Esophagus muscularis mucosa (tissue), 4 donors: ENCODE results near the gene WAC. TPM values are rescaled to one million over a fixed set of nuclear protein-coding genes. Genes with fewer than 3 reads are reported as not detected.

Experiments
- DNase-seq: peaks from one replicate; pipeline ENCODE4 v3.0.0-alpha.2; 2017; ENCODE audit errors: extremely low spot score
- H3K27ac ChIP-seq, 4 donors: fragments of 200-600 bp; sonication (generic); replicated peaks in 1 of 4; 1 replicate in 3 of 4; 2 replicates in 1 of 4; pipeline ENCODE4 v1.5.1; 2016 to 2019; ENCODE audit warnings: mild to moderate bottlenecking in 1 of 4
- H3K27me3 ChIP-seq, 4 donors: fragments of 200-600 bp; sonication (generic); one replicate each; pipeline versions ENCODE4 v1.5.1 to v1.6.0; 2016 to 2019
- H3K36me3 ChIP-seq, 4 donors: fragments of 200-600 bp; sonication (generic); one replicate each; pipeline ENCODE4 v1.5.1; 2016 to 2019
- H3K4me1 ChIP-seq, 4 donors: fragments of 200-600 bp; sonication (generic); one replicate each; pipeline ENCODE4 v1.5.1; 2016 to 2019
- H3K4me3 ChIP-seq, 4 donors: fragments of 200-600 bp; sonication (generic); 1 replicate in 2 of 4; 2 replicates in 2 of 4; pipeline ENCODE4 v1.5.1; 2016 to 2019; ENCODE audit warnings: mild to moderate bottlenecking in 4 of 4, moderate library complexity in 1 of 4
- H3K9me3 ChIP-seq, 4 donors: fragments of 200-600 bp; sonication (generic); 1 replicate in 3 of 4; 2 replicates in 1 of 4; pipeline ENCODE4 v1.5.1; 2016 to 2019
- EP300 ChIP-seq: sonication (generic); formaldehyde crosslinking; IDR thresholded peaks from one replicate; pipeline ENCODE4 v1.6.1; 2017; ENCODE audit warnings: antibody characterized with exemption
- POLR2A ChIP-seq: fragments of 450-650 bp; IDR thresholded peaks from one replicate; pipeline ENCODE4 v1.6.1; 2017; ENCODE audit warnings: antibody characterized with exemption, moderate library complexity, mild to moderate bottlenecking, low read depth
- POLR2AphosphoS5 ChIP-seq, 2 donors: sonication (generic); formaldehyde crosslinking; IDR thresholded peaks; one replicate each; pipeline ENCODE4 v1.6.1; 2017; ENCODE audit warnings: antibody characterized with exemption in 2 of 2
- WGBS: methylation state at CpG from one replicate; pipeline ENCODE4 v1.1.5; 2018; 5-methylcytosine and 5-hydroxymethylcytosine counted together
- intact Hi-C: fragments of 100-400 bp; cut with DNase I; formaldehyde crosslinking; loops from one replicate; pipeline ENCODE4 v1.15.1; 2023
- total RNA-seq, 4 donors: library from RNA; depleted of rRNA; stranded (reverse); fragments of >200 nt; gene quantifications; one replicate each; pipeline versions ENCODE4 v1.1.0 to v1.2.1, GENCODE V29; 2016
- TF ChIP-seq, protein P1 (sequence below), 3 experiments: fragments of 200-600 bp in 2 of 3; fragments of 450-650 bp in 1 of 3; sonication (generic) in 2 of 3; IDR thresholded peaks; one replicate each; pipeline ENCODE4 v1.5.1; 2017 to 2019; ENCODE audit warnings: antibody characterized with exemption in 3 of 3, mild to moderate bottlenecking in 2 of 3, moderate library complexity in 1 of 3

WAC gene
- total RNA-seq, 4 donors from 2014 or later, result 115 to 157 (median 135) TPM

DNA sequence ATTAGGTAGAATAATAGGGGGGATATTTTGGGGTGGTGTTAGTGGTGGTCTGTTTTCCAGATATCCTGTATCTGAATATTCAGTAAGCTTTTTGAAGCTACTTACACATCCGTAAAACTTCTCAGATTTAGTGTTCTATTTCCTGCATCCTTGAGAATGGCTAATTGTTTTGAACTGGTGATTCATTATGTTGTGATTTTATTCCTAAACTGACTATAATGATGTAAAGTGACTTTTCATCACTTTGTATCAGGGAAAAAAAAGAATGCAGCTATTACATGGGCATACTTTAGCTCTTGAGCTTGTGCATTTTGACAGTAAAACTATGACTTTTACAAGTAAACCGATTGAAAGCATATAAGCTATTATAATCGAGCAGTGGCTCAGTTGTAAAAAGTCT lies 18.2 kb downstream of the WAC start:
- intact Hi-C loops, result no loop called here
- H3K9me3 ChIP-seq, result no peaks in the 10 kb centered on the region
- peaks cover 0 to 48% (median 16%) of the 10 kb centered on the region in 4 donors for H3K36me3 ChIP-seq

DNA sequence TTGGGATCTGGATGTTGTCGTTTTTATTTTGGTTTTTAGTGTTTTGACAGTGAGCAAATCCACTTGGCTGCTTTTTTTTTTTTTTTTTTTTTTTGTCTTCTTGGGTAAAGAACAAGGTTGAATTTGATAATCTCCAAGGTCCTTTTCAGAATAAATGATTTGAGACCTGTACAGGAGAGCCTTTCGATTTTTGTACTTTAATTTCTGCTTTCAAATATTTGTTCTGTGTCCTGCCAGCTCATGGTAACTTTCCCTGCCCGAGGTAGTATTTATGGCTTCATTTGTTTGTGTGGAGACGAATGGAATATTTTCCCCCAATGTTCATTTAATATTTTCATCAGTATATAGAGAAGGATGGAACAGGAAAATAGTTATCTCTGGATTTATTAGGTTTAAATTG lies 19.9 kb downstream of the WAC start:
- no peak for DNase-seq
- H3K4me1 ChIP-seq, result peaks cover 32 to 89% (median 84%) of the 10 kb centered on the region in 4 donors
- H3K36me3 ChIP-seq, result peaks cover 0 to 38% (median 15%) of the 10 kb centered on the region in 4 donors
- H3K4me3 ChIP-seq, result no peak overlapping the region
- intact Hi-C loops, result no loop called here
- no peaks in the 10 kb centered on the region for H3K27me3 ChIP-seq
- no peaks in the 10 kb centered on the region for H3K9me3 ChIP-seq
- 54% methylated on average over 4 of the region's 4 CpGs for WGBS
- no peak overlapping the region for H3K27ac ChIP-seq
- TF ChIP-seq, protein P1, sequence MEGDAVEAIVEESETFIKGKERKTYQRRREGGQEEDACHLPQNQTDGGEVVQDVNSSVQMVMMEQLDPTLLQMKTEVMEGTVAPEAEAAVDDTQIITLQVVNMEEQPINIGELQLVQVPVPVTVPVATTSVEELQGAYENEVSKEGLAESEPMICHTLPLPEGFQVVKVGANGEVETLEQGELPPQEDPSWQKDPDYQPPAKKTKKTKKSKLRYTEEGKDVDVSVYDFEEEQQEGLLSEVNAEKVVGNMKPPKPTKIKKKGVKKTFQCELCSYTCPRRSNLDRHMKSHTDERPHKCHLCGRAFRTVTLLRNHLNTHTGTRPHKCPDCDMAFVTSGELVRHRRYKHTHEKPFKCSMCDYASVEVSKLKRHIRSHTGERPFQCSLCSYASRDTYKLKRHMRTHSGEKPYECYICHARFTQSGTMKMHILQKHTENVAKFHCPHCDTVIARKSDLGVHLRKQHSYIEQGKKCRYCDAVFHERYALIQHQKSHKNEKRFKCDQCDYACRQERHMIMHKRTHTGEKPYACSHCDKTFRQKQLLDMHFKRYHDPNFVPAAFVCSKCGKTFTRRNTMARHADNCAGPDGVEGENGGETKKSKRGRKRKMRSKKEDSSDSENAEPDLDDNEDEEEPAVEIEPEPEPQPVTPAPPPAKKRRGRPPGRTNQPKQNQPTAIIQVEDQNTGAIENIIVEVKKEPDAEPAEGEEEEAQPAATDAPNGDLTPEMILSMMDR (IDR thresholded peaks at IDR 0.05), result no peak
- no peak for TF ChIP-seq POLR2AphosphoS5 (IDR thresholded peaks at IDR 0.05)
- TF ChIP-seq EP300, result no peak
- no peak for TF ChIP-seq POLR2A

More for the DNA sequence above, 18.2 kb downstream of the WAC start:
- WGBS, result 60% methylated on average over 3 of the region's 3 CpGs
- Histone ChIP-seq H3K4me3 (no peak overlapping the region), H3K4me1 (peaks cover 29 to 79% (median 74%) of the 10 kb centered on the region in 4 donors), H3K27ac (no peak overlapping the region), H3K27me3 (no peaks in the 10 kb centered on the region)
- no peak for DNase-seq
- TF ChIP-seq POLR2A (no peak), EP300 (no peak), POLR2AphosphoS5 (IDR thresholded peaks at IDR 0.05) (no peak)
- TF ChIP-seq, protein P1 (IDR thresholded peaks at IDR 0.05), result no peak

DNA sequence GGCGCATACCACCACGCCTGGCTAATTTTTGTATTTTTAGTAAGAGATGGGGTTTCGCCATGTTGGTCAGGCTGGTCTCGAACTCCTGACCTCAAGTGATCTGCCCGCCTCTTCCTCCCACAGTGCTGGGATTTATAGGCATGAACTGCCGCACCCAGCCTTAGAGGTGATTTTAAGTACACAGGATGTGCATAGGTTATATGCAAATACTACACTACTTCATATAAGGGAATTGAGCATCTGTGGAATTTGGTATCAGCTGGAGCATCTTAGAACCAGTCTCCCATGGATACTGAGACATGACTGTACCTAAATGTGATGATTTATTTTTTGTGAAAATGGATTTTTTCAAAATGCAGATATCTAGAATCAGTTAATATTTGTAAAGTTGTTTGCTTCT lies 21.1 kb downstream of the WAC start:
- WGBS, result 90% methylated on average over 6 of the region's 6 CpGs
- H3K9me3 ChIP-seq, result no peaks in the 10 kb centered on the region
- TF ChIP-seq EP300 (no peak), POLR2AphosphoS5 (IDR thresholded peaks at IDR 0.05) (no peak), POLR2A (no peak)
- TF ChIP-seq, protein P1 (IDR thresholded peaks at IDR 0.05), result no peak
- H3K27ac ChIP-seq, result no peak overlapping the region
- no peak overlapping the region for H3K4me3 ChIP-seq
- no peak for DNase-seq
- H3K4me1 ChIP-seq, result peaks cover 45 to 92% (median 90%) of the 10 kb centered on the region in 4 donors
- peaks cover 0 to 26% (median 10%) of the 10 kb centered on the region in 4 donors for H3K36me3 ChIP-seq
- no peaks in the 10 kb centered on the region for H3K27me3 ChIP-seq
- intact Hi-C loops, result no loop called here

- 89% methylated on average over 3 of the region's 3 CpGs for WGBS
- intact Hi-C loops, result no loop called here
- no peak overlapping the region for H3K4me3 ChIP-seq
- DNase-seq, result no peak
- no peaks in the 10 kb centered on the region for H3K27me3 ChIP-seq
- peaks cover 54 to 95% (median 93%) of the 10 kb centered on the region in 4 donors for H3K4me1 ChIP-seq
- TF ChIP-seq POLR2AphosphoS5 (IDR thresholded peaks at IDR 0.05) (no peak), EP300 (no peak), POLR2A (no peak)
- TF ChIP-seq, protein P1 (IDR thresholded peaks at IDR 0.05), result no peak
- no peaks in the 10 kb centered on the region for H3K9me3 ChIP-seq
- no peak overlapping the region for H3K27ac ChIP-seq
- H3K36me3 ChIP-seq, result peaks cover 0 to 19% (median 8%) of the 10 kb centered on the region in 4 donors
Observed at GRCh38 chr10:28554952-28555351, 22.0 kb downstream of the WAC start.

DNA sequence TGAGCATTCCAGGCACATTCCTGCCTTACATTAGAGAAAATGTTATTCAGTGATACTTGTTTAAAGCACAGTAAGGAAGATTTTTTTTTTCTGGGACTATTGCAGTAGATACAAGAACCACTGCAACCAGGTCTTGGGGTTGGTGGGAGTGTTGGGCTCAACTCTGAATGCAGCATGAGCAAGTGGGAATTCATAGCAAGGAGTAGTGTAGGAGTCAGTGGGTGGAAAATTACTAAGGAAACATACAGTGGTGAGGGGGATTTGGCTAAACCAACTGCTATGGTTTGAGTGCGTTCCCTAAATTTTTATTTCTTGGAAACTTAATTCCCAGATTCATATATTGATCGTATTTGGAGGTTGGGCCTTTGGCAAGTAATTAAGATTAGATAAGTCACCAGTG lies 22.4 kb downstream of the WAC start:
- Histone ChIP-seq H3K27ac (no peak overlapping the region), H3K27me3 (no peaks in the 10 kb centered on the region), H3K4me1 (peaks cover 58 to 95% (median 93%) of the 10 kb centered on the region in 4 donors), H3K36me3 (peaks cover 0 to 15% (median 7%) of the 10 kb centered on the region in 4 donors), H3K9me3 (no peaks in the 10 kb centered on the region), H3K4me3 (no peak overlapping the region)
- intact Hi-C loops, result no loop called here
- no peak for TF ChIP-seq EP300
- TF ChIP-seq, protein P1 (IDR thresholded peaks at IDR 0.05), result no peak
- TF ChIP-seq POLR2A, result no peak
- TF ChIP-seq POLR2AphosphoS5 (IDR thresholded peaks at IDR 0.05), result no peak
- WGBS, result 88% methylated on average over 2 of the region's 2 CpGs
- no peak for DNase-seq
